Fibroblast of mammary gland (primary cell): ENCODE measurements around the gene SETD9.

Experiments used
- DNase-seq: peaks from one replicate; pipeline ENCODE4 v3.0.0-alpha.2; 2010; ENCODE audit warnings: low read depth
- H3K4me3 ChIP-seq: 2 replicates; pipeline ENCODE4 v1.5.1; 2011; ENCODE audit warnings: low read depth, mild to moderate bottlenecking, low read length, moderate library complexity; ENCODE audit not compliant: control insufficient read depth
- CTCF ChIP-seq: conservative IDR thresholded peaks from 2 replicates; pipeline ENCODE4 v1.5.1; 2011; ENCODE audit warnings: low read depth, low read length, inconsistent platforms; ENCODE audit not compliant: control insufficient read depth, insufficient read depth

Gene SETD9

DNA sequence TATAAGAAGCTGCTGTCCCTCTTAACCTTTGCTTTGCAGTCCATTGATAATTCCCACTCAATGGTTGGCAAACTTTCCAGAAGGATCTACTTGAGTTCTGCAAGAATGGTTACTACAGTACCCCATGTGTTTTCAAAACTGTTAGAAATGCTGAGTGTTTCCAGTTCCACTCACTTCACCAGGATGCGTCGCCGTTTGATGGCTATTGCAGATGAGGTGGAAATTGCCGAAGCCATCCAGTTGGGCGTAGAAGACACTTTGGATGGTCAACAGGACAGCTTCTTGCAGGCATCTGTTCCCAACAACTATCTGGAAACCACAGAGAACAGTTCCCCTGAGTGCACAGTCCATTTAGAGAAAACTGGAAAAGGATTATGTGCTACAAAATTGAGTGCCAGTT is 27.8 kb upstream of the SETD9 start:
- no peak for DNase-seq
- TF ChIP-seq CTCF, result no peak
- H3K4me3 ChIP-seq, result no peak overlapping the region

- H3K4me3 ChIP-seq, result no peak overlapping the region
- no peak for TF ChIP-seq CTCF
- DNase-seq, result no peak
Measured at GRCh38 chr5:56893251-56893951, 16.0 kb upstream of the SETD9 start.

- no peak overlapping the region for H3K4me3 ChIP-seq
- no peak for TF ChIP-seq CTCF
- DNase-seq, result no peak
Measured at GRCh38 chr5:56896763-56897162, 12.6 kb upstream of the SETD9 start.

DNA sequence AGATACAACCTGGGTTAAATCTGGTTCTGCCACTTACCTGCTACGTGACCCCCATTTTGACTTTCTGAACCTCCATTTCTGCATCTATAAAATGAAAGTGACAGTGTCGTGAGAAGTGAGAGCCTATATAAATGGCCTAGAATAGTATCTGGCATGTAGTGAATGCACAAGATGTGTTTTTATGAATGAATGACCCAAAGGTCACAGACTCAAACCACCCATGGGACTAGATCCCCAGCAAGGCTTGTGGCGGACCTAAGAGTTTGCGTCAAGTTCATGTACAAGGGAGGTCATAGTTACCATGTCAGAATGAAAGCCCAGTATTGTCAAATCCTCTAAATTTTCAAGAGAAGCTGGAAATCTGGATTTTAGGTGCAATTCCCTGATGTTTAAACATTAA is 11.2 kb upstream of the SETD9 start:
- no peak overlapping the region for H3K4me3 ChIP-seq
- TF ChIP-seq CTCF, result no peak
- no peak for DNase-seq

DNA sequence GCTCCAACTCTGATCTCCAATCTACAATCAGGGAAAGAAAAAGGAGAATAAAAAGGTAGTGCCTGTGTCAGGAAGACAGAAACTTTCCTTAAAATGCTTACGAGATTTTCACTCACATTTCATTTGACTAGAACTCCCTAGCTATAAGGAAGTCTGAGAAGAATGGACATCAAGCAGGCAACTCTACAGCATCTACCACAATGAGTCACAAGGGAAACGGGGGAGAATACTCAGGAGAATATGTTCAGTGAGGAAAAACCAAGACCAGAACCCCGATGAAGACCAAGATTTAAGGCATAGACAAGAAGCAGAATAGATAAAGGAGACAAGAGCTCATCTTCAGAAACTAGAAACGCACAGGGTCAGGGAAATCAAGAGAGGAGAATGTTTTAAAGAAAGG is 9.0 kb upstream of the SETD9 start:
- no peak for TF ChIP-seq CTCF
- H3K4me3 ChIP-seq, result no peak overlapping the region
- peak; percentile 46 for DNase-seq

- DNase-seq, result peak; percentile 53
Measured at GRCh38 chr5:56900858-56901578, 8.4 kb upstream of the SETD9 start.

More at GRCh38 chr5:56900858-56901578, 8.4 kb upstream of the SETD9 start:
- H3K4me3 ChIP-seq, result no peak overlapping the region
- peak; percentile 84 for TF ChIP-seq CTCF
